GM19452 (cell line): ENCODE results near the gene KCNH4.
A peak's percentile ranks its signal among the peaks of the same experiment; 100 is the strongest.

Experiments used
- ATAC-seq: cut with Tn5 transposase; IDR thresholded peaks from one replicate; pipeline ENCODE4 v1.9.1; 2021; ENCODE audit not compliant: unreplicated experiment

KCNH4 gene

GRCh38 chr17:42118545-42118944, 62.4 kb downstream of the KCNH4 start:
- ATAC-seq: no peak

GRCh38 chr17:42118126-42118510, 62.8 kb downstream of the KCNH4 start:
- no peak for ATAC-seq

- ATAC-seq: no peak
Observed at GRCh38 chr17:42117397-42118125, 63.4 kb downstream of the KCNH4 start.

- no peak for ATAC-seq
Observed at GRCh38 chr17:42116705-42117396, 64.1 kb downstream of the KCNH4 start.

- no peak for ATAC-seq
Observed at GRCh38 chr17:42114118-42114517, 66.8 kb downstream of the KCNH4 start.

- ATAC-seq: no peak
Observed at GRCh38 chr17:42113293-42114069, 67.5 kb downstream of the KCNH4 start.

- ATAC-seq: peak; percentile 69
Observed at GRCh38 chr17:42112552-42113176, 68.3 kb downstream of the KCNH4 start, which contains the start of gene DHX58. TSS of gene DHX58 (minus strand) at chr17:42112714. CDS start at chr17:42111892, 822 bp downstream.

GRCh38 chr17:42111871-42112551, 68.9 kb downstream of the KCNH4 start:
- no peak for ATAC-seq

GRCh38 chr17:42111265-42111636, 69.7 kb downstream of the KCNH4 start:
- no peak for ATAC-seq

- ATAC-seq: no peak
Observed at GRCh38 chr17:42110301-42111264, 70.4 kb downstream of the KCNH4 start.

GRCh38 chr17:42109086-42109485, 71.9 kb downstream of the KCNH4 start:
- no peak for ATAC-seq

GRCh38 chr17:42107597-42108576, 73.1 kb downstream of the KCNH4 start:
- ATAC-seq: peak; percentile 66

GRCh38 chr17:42107124-42107523, 73.8 kb downstream of the KCNH4 start:
- no peak for ATAC-seq
